HCEC 1CT (cell line): ENCODE data around the gene SPON1.
"Not testable (repeated sequence)": the region's sequence is repeated elsewhere in the genome, so short reads cannot be mapped to it uniquely, and the experiment has no call there.

Source experiments
- DNase-seq: peaks from one replicate; pipeline ENCODE4 v3.0.0-alpha.2; 2017

SPON1 gene

GRCh38 chr11:14136561-14136960 is 174.0 kb downstream of the SPON1 start:
- no peak for DNase-seq

- DNase-seq, result no peak
Observed at GRCh38 chr11:14137284-14137683, 174.8 kb downstream of the SPON1 start.

DNA sequence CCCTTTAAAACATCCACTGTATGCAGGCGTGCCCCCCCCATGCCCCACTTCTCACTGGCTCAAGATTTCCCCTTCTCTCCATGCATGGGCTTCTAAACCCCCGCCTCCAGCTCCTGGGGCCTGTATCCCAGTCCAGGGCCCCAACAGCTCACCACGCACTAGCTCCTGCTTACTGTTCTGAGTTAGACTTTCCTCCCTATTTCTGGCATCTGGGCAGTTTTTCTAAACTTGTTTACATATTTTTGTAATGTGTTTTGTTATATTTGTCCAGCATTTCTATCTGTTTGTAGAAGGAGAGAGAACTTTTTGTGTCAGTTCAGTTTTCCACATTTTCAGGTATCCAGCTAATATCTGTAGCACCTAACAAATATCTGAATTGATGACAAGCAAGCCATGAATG is 178.5 kb downstream of the SPON1 start:
- no peak for DNase-seq

- DNase-seq, result peak; percentile 2
Observed at GRCh38 chr11:14141676-14142075, 179.2 kb downstream of the SPON1 start.

DNA sequence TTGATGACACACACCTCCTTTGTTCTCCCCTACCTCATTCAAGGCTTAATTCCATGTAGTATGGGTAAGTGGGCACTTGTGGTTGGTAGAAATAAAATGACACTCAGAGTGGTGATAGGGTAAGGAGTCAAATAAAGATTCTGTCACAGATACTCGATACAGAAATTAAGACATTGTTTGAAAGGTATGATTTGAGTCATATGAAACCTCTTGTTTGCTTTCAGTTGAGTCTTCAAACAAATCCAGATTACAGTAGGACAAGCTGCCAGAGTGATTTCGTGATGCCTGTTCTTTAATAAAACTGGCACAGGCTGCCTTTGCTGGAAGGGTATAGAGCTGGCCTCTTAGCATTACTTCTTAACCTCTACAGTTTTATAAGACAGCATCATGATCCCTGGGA is 182.4 kb downstream of the SPON1 start:
- no peak for DNase-seq

- peak; percentile 37 for DNase-seq
Observed at GRCh38 chr11:14148653-14149273, 186.2 kb downstream of the SPON1 start.

- no peak for DNase-seq
Observed at GRCh38 chr11:14149683-14150082, 187.2 kb downstream of the SPON1 start.

GRCh38 chr11:14150878-14151277 is 188.4 kb downstream of the SPON1 start:
- no peak for DNase-seq

- DNase-seq, result not testable (repeated sequence)
Observed at GRCh38 chr11:14154103-14154502, 191.6 kb downstream of the SPON1 start.

GRCh38 chr11:14158393-14158792 is 195.9 kb downstream of the SPON1 start:
- DNase-seq, result no peak

- no peak for DNase-seq
Observed at GRCh38 chr11:14163576-14163975, 201.1 kb downstream of the SPON1 start.

GRCh38 chr11:14173679-14174078 is 211.2 kb downstream of the SPON1 start:
- not testable (repeated sequence) for DNase-seq

DNA sequence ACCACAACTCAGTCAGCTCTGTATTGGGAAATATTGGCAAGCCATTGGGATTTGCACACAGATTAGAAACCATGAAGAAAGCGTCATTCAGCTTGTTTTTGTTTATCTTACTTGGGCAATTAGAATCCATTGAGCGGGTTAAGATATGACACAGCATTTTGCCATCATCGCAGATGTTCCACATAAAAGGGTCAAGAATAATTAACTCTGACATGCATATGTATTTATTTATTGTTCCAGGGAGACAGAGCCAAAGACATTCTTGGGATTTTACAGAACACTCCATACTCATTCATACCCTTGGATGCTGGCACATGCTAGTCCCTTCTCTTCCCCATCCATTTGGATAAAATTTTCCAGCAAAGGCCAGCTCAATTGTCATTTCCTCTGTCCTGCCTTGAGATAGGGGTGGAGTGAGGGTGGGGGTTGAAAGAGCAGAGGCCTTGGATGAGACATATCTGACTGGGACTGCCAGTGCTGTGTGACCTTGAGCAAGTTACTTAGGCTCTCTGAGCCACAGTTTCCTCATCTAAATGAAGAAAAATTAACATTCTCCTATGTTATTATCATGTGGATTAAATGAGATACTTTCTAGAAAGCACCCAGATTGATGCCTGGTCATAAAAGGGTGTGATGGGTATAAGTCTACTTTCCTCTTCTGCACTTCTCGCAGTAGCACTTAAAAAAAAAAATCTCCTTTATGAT is 216.7 kb downstream of the SPON1 start:
- peak; percentile 87 for DNase-seq

- DNase-seq, result no peak
Observed at GRCh38 chr11:14181121-14181520, 218.6 kb downstream of the SPON1 start.

- DNase-seq, result no peak
Observed at GRCh38 chr11:14182833-14183364, 220.4 kb downstream of the SPON1 start.

GRCh38 chr11:14184028-14184940 is 221.8 kb downstream of the SPON1 start:
- no peak for DNase-seq

DNA sequence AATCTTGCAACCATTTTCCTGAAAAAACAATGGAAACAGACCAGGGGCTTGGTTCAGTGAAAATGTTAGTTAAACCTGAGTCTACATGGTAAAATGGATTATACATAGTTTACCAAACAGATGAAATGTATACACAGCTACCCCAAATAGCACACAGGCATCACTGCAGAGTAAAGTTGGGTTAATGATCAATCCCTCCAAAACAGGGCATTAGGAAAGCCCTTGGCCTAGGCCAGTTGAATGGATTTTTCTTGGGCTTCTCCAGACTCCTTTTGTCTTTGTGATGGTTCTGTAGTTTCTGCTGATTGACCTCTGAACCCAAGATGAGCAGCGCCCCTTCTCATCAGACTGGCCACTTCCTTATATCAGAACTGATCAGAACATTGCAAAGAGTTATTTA is 222.9 kb downstream of the SPON1 start:
- no peak for DNase-seq

DNA sequence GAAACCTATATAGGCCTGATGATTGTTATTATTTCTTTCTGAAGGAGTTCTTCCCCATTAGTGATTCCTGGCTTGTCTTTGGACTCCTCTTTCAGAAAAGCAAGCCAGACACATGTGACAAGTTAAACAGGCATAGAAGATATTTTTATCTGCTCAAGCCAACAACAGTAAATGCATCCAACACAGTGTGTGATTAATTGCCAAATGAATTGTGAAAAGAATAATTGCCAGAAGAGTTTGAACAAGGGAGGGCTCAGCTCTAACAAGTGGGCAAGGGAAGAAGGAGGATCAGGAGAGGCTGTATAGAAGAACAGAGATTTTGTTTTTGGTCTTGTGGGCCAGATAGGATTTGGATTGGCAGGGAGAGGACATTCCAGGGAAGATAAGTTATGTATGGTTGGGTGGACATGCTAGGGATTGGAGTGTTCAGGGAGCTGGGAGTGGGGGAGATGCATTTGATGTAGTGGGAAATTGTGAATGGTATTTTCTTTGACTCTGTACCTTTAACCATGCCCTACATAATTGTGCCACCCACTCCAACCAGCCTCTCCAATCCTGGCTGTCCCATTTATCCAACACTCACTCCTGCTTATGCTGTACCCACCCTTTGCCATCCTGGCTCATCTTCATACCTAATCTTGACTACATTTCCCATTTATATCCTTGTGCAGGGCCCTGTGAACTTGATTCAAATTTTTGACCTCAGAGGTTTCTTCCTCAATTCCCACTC is 223.7 kb downstream of the SPON1 start:
- no peak for DNase-seq

DNA sequence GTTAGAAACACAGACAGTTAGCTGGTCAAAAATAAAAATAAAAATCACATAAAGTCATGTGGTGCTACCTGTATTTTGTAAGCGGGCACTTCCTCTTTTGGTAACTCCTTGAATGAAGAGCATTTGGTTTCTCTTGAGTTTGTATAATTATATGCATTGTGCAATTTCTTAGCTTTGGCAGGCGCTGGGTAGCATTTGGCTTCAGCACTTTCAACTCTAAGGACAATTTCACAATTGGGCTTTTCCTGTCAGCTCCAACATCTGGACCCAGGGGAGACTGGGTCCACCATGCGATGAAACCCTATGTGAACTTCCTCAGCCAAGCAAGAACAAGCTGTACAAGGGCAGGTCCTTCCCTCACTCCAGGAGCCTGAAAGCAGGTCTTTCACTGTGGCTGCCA is 227.4 kb downstream of the SPON1 start:
- no peak for DNase-seq

DNA sequence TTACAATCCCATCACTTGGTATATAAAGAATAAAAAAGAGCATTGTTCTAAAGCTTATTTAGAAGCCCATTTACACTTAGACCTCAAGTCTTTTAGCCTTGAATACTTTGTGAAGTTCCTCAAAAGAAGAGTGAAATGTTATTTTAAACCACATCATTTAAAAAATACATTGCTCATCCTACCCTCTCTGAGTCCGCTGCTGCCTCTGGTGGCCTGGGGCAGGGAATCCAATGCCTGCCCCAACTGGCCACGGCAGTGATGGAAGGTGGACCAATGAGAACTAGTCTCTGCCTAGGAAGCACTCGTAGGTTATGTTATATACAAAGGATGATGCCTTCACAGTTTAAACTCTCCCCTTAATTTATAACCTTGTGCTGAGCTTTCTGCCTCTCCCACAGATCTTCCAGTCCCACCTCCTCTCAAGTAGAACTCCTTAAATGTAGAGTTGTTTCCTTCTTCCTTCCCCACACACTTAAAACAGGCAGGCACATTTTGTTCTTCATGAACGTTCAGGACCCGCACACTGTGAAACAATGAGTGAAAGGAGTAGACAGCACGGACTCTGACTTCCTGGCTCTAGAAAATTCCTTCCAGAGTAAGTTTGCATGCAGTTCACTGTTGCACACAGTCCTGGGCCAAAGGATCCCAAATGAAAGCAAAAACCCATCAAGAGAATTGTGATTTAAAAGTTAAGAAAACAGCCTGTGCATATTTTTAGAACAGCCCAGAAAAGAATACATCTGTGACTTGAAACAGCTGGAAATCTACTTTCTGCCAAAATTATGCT is 228.7 kb downstream of the SPON1 start:
- no peak for DNase-seq

- no peak for DNase-seq
Observed at GRCh38 chr11:14193644-14194043, 231.1 kb downstream of the SPON1 start.
